ENCODE results near the gene NYAP1. TPM values are rescaled to one million over a fixed set of nuclear protein-coding genes. Genes with fewer than 3 reads are reported as not detected.
"Not testable (repeated sequence)": the region's sequence is repeated elsewhere in the genome, so short reads cannot be mapped to it uniquely, and the experiment has no call there.

NYAP1 gene
- total RNA-seq, 2 donors from 2014 or later = 0.37 to 1.5 TPM

DNA sequence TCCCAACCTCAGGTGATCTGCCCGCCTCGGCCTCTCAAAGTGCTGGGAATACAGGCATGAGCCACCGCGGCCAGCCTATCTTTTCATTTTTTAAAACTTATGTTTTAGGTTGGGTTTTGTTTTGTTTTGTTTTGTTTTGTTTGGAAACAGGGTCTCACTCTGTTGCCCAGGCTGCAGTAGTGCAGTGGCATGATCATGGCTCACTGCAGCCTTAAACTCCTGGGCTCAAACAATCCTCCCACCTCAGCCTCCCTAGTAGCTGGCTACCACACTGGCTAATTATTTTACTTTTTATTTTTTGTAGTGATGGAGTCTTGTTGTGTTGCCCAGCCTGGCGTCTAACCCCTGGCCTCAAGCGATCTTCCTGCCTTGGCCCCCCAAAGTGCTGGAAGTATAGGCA lies 35.9 kb downstream of the NYAP1 start:
- no peak for DNase-seq (ENCODE audit: low spot score)
- TF ChIP-seq, protein P1, sequence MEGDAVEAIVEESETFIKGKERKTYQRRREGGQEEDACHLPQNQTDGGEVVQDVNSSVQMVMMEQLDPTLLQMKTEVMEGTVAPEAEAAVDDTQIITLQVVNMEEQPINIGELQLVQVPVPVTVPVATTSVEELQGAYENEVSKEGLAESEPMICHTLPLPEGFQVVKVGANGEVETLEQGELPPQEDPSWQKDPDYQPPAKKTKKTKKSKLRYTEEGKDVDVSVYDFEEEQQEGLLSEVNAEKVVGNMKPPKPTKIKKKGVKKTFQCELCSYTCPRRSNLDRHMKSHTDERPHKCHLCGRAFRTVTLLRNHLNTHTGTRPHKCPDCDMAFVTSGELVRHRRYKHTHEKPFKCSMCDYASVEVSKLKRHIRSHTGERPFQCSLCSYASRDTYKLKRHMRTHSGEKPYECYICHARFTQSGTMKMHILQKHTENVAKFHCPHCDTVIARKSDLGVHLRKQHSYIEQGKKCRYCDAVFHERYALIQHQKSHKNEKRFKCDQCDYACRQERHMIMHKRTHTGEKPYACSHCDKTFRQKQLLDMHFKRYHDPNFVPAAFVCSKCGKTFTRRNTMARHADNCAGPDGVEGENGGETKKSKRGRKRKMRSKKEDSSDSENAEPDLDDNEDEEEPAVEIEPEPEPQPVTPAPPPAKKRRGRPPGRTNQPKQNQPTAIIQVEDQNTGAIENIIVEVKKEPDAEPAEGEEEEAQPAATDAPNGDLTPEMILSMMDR (IDR thresholded peaks at IDR 0.05) = no peak
- no peaks in the 10 kb centered on the region for H3K9me3 ChIP-seq
- H3K27ac ChIP-seq = no peak overlapping the region
- no peaks in the 10 kb centered on the region for H3K36me3 ChIP-seq
- H3K27me3 ChIP-seq = no peaks in the 10 kb centered on the region
- H3K4me3 ChIP-seq = no peak overlapping the region
- peaks cover 0 to 7% of the 10 kb centered on the region in 2 donors for H3K4me1 ChIP-seq

DNA sequence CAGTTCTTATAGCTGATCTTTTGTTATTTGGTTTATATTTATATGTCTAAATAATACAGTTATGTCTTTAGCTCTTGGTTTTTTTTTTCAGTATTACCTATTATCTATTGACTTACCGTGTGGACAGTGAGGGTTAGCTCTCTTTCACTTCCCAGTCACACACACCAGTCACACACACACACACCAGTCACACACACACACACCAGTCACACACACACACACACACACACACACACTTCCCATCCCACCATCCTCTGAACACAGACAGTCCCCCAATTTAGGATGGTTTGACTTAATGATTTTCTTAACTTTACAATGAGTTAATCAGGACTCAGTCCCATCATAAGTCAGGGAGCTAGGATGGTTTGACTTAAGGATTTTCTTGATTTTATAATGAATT lies 36.4 kb downstream of the NYAP1 start:
- Histone ChIP-seq H3K36me3 (no peaks in the 10 kb centered on the region), H3K4me3 (no peak overlapping the region), H3K4me1 (peaks cover 0 to 7% of the 10 kb centered on the region in 2 donors), H3K27me3 (no peaks in the 10 kb centered on the region), H3K9me3 (no peaks in the 10 kb centered on the region), H3K27ac (no peak overlapping the region)
- TF ChIP-seq, protein P1 (IDR thresholded peaks at IDR 0.05) = no peak
- no peak for DNase-seq (ENCODE audit: low spot score)

GRCh38 chr7:100521076-100521475 lies 37.3 kb downstream of the NYAP1 start:
- TF ChIP-seq, protein P1 (IDR thresholded peaks at IDR 0.05) = no peak

GRCh38 chr7:100521909-100522593 lies 38.3 kb downstream of the NYAP1 start:
- H3K4me3 ChIP-seq; H3K27me3 ChIP-seq; H3K9me3 ChIP-seq; H3K4me1 ChIP-seq; H3K27ac ChIP-seq; DNase-seq (ENCODE audit: low spot score); H3K36me3 ChIP-seq: not testable (repeated sequence)

More at GRCh38 chr7:100521076-100521475, 37.3 kb downstream of the NYAP1 start:
- no peak for DNase-seq (ENCODE audit: low spot score)
- Histone ChIP-seq H3K27me3 (no peaks in the 10 kb centered on the region), H3K27ac (no peak overlapping the region), H3K4me1 (peaks cover 0 to under 1% of the 10 kb centered on the region in 2 donors), H3K9me3 (no peaks in the 10 kb centered on the region), H3K4me3 (no peak overlapping the region), H3K36me3 (no peaks in the 10 kb centered on the region)

GRCh38 chr7:100523192-100523591 lies 39.5 kb downstream of the NYAP1 start:
- not testable (repeated sequence) for DNase-seq (ENCODE audit: low spot score); H3K4me1 ChIP-seq; H3K27ac ChIP-seq; H3K27me3 ChIP-seq; H3K4me3 ChIP-seq; H3K36me3 ChIP-seq; H3K9me3 ChIP-seq

- not testable (repeated sequence) for DNase-seq (ENCODE audit: low spot score); H3K4me3 ChIP-seq; H3K36me3 ChIP-seq; H3K4me1 ChIP-seq; H3K27me3 ChIP-seq; H3K27ac ChIP-seq; H3K9me3 ChIP-seq
These were observed 44.6 kb downstream of the NYAP1 start for GRCh38 chr7:100528108-100528866.

DNA sequence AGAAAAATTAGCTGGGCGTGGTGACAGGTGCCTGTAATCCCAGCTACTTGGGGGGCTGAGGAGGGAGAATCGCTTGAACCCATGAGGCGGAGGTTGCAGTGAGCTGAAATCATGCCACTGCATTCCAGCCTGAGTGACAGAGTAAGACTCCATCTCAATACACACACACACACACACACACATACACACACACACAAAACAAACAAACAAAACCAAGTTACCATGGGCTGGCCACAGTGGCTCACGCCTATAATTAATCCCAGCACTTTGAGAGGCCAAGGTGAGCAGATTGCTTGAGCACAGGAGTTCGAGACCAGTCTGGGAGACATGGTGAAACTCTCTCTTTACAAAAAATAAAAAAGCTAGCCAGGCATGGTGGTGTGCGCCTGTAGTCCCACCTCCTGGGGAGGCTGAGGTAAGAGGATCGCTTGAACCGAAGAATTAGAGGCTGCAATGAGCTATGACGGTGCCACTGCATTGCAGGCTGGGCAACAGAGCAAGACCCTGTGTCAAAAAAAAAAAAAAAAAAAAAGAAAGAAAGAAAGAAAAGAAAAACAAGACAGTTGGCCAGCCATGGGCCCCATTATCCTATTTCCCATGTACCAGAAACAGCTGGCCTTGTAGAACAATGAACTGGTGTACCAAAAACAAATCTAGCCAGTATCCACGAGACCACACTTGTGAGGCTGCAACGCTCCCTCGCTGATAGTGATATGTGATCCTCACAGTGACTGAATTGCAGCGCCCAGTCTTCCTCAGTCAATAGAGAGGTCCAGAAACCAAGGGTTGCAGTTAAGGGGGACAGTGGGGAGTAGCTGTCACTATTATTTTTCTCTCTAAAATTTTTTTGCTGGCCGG lies 48.7 kb downstream of the NYAP1 start:
- no peak overlapping the region for H3K27ac ChIP-seq
- H3K9me3 ChIP-seq = no peaks in the 10 kb centered on the region
- no peak overlapping the region for H3K4me3 ChIP-seq
- TF ChIP-seq, protein P1 (IDR thresholded peaks at IDR 0.05) = no peak
- DNase-seq (ENCODE audit: low spot score) = no peak
- H3K4me1 ChIP-seq = no peaks in the 10 kb centered on the region
- no peaks in the 10 kb centered on the region for H3K36me3 ChIP-seq
- H3K27me3 ChIP-seq = no peaks in the 10 kb centered on the region

GRCh38 chr7:100535982-100536381 lies 52.3 kb downstream of the NYAP1 start:
- not testable (repeated sequence) for H3K9me3 ChIP-seq; H3K27me3 ChIP-seq; H3K36me3 ChIP-seq; DNase-seq (ENCODE audit: low spot score); H3K27ac ChIP-seq; H3K4me3 ChIP-seq
- peaks cover 0 to 18% of the 10 kb centered on the region in 2 donors for H3K4me1 ChIP-seq

DNA sequence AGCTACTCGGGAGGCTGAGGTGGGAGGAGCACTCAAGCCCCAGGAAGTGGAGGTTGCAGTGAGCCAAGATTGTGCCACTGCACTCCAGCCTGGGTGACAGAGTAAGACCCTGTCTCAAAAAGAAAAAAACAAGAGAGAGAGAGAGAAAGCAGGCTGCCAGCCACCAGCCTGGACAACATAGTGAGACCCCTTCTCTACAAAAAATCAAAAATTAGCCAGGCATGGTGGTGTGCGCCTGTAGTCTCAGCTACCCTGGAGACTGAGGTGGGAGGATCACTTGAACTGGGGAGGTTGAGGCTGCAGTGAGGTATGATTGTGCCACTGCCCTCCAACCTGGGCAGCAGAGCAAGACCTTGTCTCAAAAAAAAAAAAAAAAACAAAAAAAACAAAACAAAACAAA lies 53.0 kb downstream of the NYAP1 start:
- not testable (repeated sequence) for H3K36me3 ChIP-seq; H3K9me3 ChIP-seq; DNase-seq (ENCODE audit: low spot score); H3K27ac ChIP-seq; H3K4me3 ChIP-seq; H3K27me3 ChIP-seq
- peaks cover 0 to 18% of the 10 kb centered on the region in 2 donors for H3K4me1 ChIP-seq

Measured in right atrium auricular region (tissue), 2 donors.